ENCODE measurements around the gene FILIP1L. TPM values are rescaled to one million over a fixed set of nuclear protein-coding genes. Genes with fewer than 3 reads are reported as not detected.

The FILIP1L gene
- total RNA-seq, 1 donor from 2014 or later, result 1.1 TPM

GRCh38 chr3:99947356-99947755 lies 166.9 kb downstream of the FILIP1L start:
- Histone ChIP-seq H3K4me3 (ENCODE audit: low read depth, low read length) (no peak overlapping the region), H3K27me3 (ENCODE audit: control insufficient read depth, insufficient read depth, low read length) (no peaks in the 10 kb centered on the region), H3K36me3 (ENCODE audit: control insufficient read depth, insufficient read depth, low read length) (no peaks in the 10 kb centered on the region)
- FAIRE-seq (no peak), DNase-seq (ENCODE audit: low read depth) (no peak)
- no peak for TF ChIP-seq CTCF (IDR thresholded peaks at IDR 0.05; ENCODE audit: insufficient read depth, low read length, severe bottlenecking)

- no peak for DNase-seq (ENCODE audit: low read depth)
- no peaks in the 10 kb centered on the region for H3K27me3 ChIP-seq (ENCODE audit: control insufficient read depth, insufficient read depth, low read length)
- TF ChIP-seq CTCF (IDR thresholded peaks at IDR 0.05; ENCODE audit: insufficient read depth, low read length, severe bottlenecking), result no peak
- no peak overlapping the region for H3K4me3 ChIP-seq (ENCODE audit: low read depth, low read length)
- H3K36me3 ChIP-seq (ENCODE audit: control insufficient read depth, insufficient read depth, low read length), result no peaks in the 10 kb centered on the region
- FAIRE-seq, result peak; percentile 32
These were observed 168.8 kb downstream of the FILIP1L start for GRCh38 chr3:99945328-99945995.

GRCh38 chr3:99943931-99944761 lies 170.2 kb downstream of the FILIP1L start:
- Histone ChIP-seq H3K36me3 (ENCODE audit: control insufficient read depth, insufficient read depth, low read length) (no peaks in the 10 kb centered on the region), H3K4me3 (ENCODE audit: low read depth, low read length) (no peak overlapping the region), H3K27me3 (ENCODE audit: control insufficient read depth, insufficient read depth, low read length) (no peaks in the 10 kb centered on the region)
- no peak for TF ChIP-seq CTCF (IDR thresholded peaks at IDR 0.05; ENCODE audit: insufficient read depth, low read length, severe bottlenecking)
- no peak for DNase-seq (ENCODE audit: low read depth)
- no peak for FAIRE-seq

- FAIRE-seq (no peak), DNase-seq (ENCODE audit: low read depth) (no peak)
- Histone ChIP-seq H3K4me3 (ENCODE audit: low read depth, low read length) (no peak overlapping the region), H3K27me3 (ENCODE audit: control insufficient read depth, insufficient read depth, low read length) (no peaks in the 10 kb centered on the region), H3K36me3 (ENCODE audit: control insufficient read depth, insufficient read depth, low read length) (no peaks in the 10 kb centered on the region)
- no peak for TF ChIP-seq CTCF (IDR thresholded peaks at IDR 0.05; ENCODE audit: insufficient read depth, low read length, severe bottlenecking)
These were observed 173.1 kb downstream of the FILIP1L start for GRCh38 chr3:99941211-99941610.

GRCh38 chr3:99940350-99940749 lies 174.0 kb downstream of the FILIP1L start:
- no peaks in the 10 kb centered on the region for H3K36me3 ChIP-seq (ENCODE audit: control insufficient read depth, insufficient read depth, low read length)
- no peaks in the 10 kb centered on the region for H3K27me3 ChIP-seq (ENCODE audit: control insufficient read depth, insufficient read depth, low read length)
- TF ChIP-seq CTCF (IDR thresholded peaks at IDR 0.05; ENCODE audit: insufficient read depth, low read length, severe bottlenecking), result no peak
- no peak for FAIRE-seq
- no peak overlapping the region for H3K4me3 ChIP-seq (ENCODE audit: low read depth, low read length)
- no peak for DNase-seq (ENCODE audit: low read depth)
